Sigmoid colon (tissue), 4 donors: ENCODE measurements around the gene ANKRD60.

ENCODE experiments used
- CTCF ChIP-seq, 4 experiments: fragments of 450-650 bp in 3 of 4; fragments of 200-600 bp in 1 of 4; IDR thresholded peaks; one replicate each; pipeline ENCODE4 v1.5.1; 2016 to 2019; ENCODE audit warnings: antibody characterized with exemption in 4 of 4, mild to moderate bottlenecking in 3 of 4, moderate library complexity in 2 of 4
- EP300 ChIP-seq, 4 donors: sonication (generic); formaldehyde crosslinking; IDR thresholded peaks; one replicate each; pipeline ENCODE4 v1.6.1; 2017; ENCODE audit warnings: antibody characterized with exemption in 4 of 4
- POLR2A ChIP-seq, 2 donors: fragments of 450-650 bp; IDR thresholded peaks; one replicate each; pipeline ENCODE4 v1.6.1; 2016; ENCODE audit warnings: antibody characterized with exemption in 2 of 2, mild to moderate bottlenecking in 2 of 2, moderate library complexity in 2 of 2
- POLR2AphosphoS5 ChIP-seq, 4 donors: sonication (generic); formaldehyde crosslinking; IDR thresholded peaks; one replicate each; pipeline ENCODE4 v1.6.1; 2017; ENCODE audit warnings: antibody characterized with exemption in 4 of 4

- TF ChIP-seq CTCF (IDR thresholded peaks at IDR 0.05) (no peak), POLR2A (IDR thresholded peaks at IDR 0.05) (no peak), POLR2AphosphoS5 (IDR thresholded peaks at IDR 0.05) (no peak), EP300 (IDR thresholded peaks at IDR 0.05) (no peak)
Observed at GRCh38 chr20:58246346-58246745, 17.9 kb upstream of the ANKRD60 start.
